HL-60 (cell line): ENCODE data around the gene UGT2B7.

ENCODE experiments used
- CTCF ChIP-seq: IDR thresholded peaks from one replicate; pipeline ENCODE4 v1.5.1; 2011; ENCODE audit warnings: low read length, control low read depth, inconsistent platforms; ENCODE audit not compliant: insufficient read depth
- GABPA ChIP-seq: IDR thresholded peaks from 2 replicates; pipeline ENCODE4 v1.6.1; 2012; ENCODE audit warnings: low read depth
- POLR2AphosphoS5 ChIP-seq: IDR thresholded peaks from 2 replicates; pipeline ENCODE4 v1.6.1; 2012; ENCODE audit warnings: low read depth
- REST ChIP-seq: IDR thresholded peaks from 2 replicates; pipeline ENCODE4 v1.6.1; 2012; ENCODE audit warnings: low read depth; ENCODE audit not compliant: insufficient replicate concordance
- SPI1 ChIP-seq: IDR thresholded peaks from 2 replicates; pipeline ENCODE4 v1.6.1; 2012; ENCODE audit warnings: low read depth, mild to moderate bottlenecking, borderline replicate concordance

GRCh38 chr4:69054578-69055200 lies 41.6 kb upstream of the UGT2B7 start:
- no peak for TF ChIP-seq CTCF
- no peak for TF ChIP-seq REST
- no peak for TF ChIP-seq POLR2AphosphoS5
- no peak for TF ChIP-seq SPI1
- TF ChIP-seq GABPA = no peak
